ENCODE results near the gene ABCC9.

DNA sequence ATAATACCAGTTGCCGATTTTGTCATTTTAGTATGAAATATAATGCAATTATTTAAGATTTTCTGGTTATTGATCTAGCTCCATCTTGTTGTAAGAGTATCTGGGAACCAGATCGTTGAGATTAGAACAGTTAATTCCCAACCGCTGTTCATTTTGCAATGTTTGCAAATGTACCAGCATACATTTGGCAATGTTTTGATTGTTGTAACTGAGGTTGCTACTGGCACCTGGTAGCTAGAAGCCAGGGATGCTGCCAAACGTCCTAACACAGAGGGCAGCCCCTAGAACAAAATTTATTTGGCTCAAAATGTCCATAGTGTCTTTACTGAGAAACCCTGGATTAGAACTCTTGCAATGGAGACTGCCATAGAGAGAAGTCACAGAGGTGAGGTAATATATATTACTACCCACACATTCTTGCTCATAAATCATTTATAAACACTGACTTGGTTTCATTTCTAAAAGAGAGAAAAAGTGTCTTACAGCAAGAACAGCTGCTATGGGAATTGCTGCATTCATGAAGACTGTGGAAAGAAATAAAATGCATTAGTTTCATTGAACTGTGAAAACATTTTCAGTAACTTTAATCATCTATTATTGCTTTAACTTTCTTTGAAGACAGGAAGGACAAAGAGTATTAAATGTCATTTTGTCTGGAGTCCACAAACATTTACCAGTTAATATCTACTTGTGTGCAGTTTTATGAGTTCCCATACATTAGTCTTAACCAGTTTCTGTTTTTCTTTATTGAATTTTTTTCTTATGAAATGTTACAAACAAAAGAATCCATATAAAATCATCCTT is 46.2 kb downstream of the ABCC9 start:
- TF ChIP-seq, protein P1, sequence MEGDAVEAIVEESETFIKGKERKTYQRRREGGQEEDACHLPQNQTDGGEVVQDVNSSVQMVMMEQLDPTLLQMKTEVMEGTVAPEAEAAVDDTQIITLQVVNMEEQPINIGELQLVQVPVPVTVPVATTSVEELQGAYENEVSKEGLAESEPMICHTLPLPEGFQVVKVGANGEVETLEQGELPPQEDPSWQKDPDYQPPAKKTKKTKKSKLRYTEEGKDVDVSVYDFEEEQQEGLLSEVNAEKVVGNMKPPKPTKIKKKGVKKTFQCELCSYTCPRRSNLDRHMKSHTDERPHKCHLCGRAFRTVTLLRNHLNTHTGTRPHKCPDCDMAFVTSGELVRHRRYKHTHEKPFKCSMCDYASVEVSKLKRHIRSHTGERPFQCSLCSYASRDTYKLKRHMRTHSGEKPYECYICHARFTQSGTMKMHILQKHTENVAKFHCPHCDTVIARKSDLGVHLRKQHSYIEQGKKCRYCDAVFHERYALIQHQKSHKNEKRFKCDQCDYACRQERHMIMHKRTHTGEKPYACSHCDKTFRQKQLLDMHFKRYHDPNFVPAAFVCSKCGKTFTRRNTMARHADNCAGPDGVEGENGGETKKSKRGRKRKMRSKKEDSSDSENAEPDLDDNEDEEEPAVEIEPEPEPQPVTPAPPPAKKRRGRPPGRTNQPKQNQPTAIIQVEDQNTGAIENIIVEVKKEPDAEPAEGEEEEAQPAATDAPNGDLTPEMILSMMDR (IDR thresholded peaks at IDR 0.05) = no peak
- no peak for TF ChIP-seq JUND (IDR thresholded peaks at IDR 0.05)
- TF ChIP-seq POLR2AphosphoS5 (IDR thresholded peaks at IDR 0.05; ENCODE audit: low read depth, low read length) = no peak
- no peak for TF ChIP-seq RFX5 (IDR thresholded peaks at IDR 0.05; ENCODE audit: low read length)
- TF ChIP-seq SIN3A (IDR thresholded peaks at IDR 0.05; ENCODE audit: borderline replicate concordance, low read depth, low read length) = no peak
- no peak for TF ChIP-seq CHD2 (IDR thresholded peaks at IDR 0.05; ENCODE audit: low read length, partially characterized antibody)
- TF ChIP-seq EZH2phosphoT487 (IDR thresholded peaks at IDR 0.05; ENCODE audit: borderline replicate concordance, low read depth) = no peak
